BJ (cell line): ENCODE data around the gene DIRAS3. TPM values are rescaled to one million over a fixed set of nuclear protein-coding genes. Genes with fewer than 3 reads are reported as not detected.
A peak's percentile ranks its signal among the peaks of the same experiment; 100 is the strongest.
"Not testable (repeated sequence)": the region's sequence is repeated elsewhere in the genome, so short reads cannot be mapped to it uniquely, and the experiment has no call there.

Experiments
- CTCF ChIA-PET: fragments of 350-600 bp; formaldehyde crosslinking; extraction: SDS; loops from one replicate; lab custom pipeline; 2021; ENCODE audit warnings: antibody characterized with exemption, inconsistent platforms; lab: Yijun Ruan, JAX
- POLR2A ChIA-PET: fragments of 300-600 bp; sonication (Branson Sonifier 250); formaldehyde crosslinking; extraction: SDS; loops from one replicate; lab custom pipeline; 2021; ENCODE audit warnings: antibody characterized with exemption; lab: Charles Lee
- DNase-seq: peaks from one replicate; pipeline ENCODE4 v3.0.0-alpha.2; 2011; ENCODE audit warnings: low read depth
- H3K27me3 ChIP-seq: 2 replicates; pipeline ENCODE4 v1.6.0; 2011; ENCODE audit warnings: low read length; ENCODE audit not compliant: control insufficient read depth, insufficient read depth
- H3K36me3 ChIP-seq: 2 replicates; pipeline ENCODE4 v1.5.1; 2011; ENCODE audit warnings: low read length; ENCODE audit not compliant: control insufficient read depth, insufficient read depth
- H3K4me3 ChIP-seq: 2 replicates; pipeline ENCODE4 v1.5.1; 2011; ENCODE audit warnings: low read depth, mild to moderate bottlenecking, control low read depth, low read length
- polyA plus RNA-seq: library from polyadenylated mRNA; depleted of rRNA; stranded (reverse); fragments of >200 nt; gene quantifications from 2 replicates; pipeline ENCODE4 v1.2.3, GENCODE V29; 2011
- TF ChIP-seq, protein P1 (sequence below): IDR thresholded peaks from 2 replicates; pipeline ENCODE4 v1.5.1; 2011; ENCODE audit warnings: low read depth, mild to moderate bottlenecking, control low read depth, inconsistent platforms, low read length, moderate library complexity; ENCODE audit not compliant: insufficient read depth

The DIRAS3 gene
- polyA plus RNA-seq, 1 experiment, result 0.39 TPM

DNA sequence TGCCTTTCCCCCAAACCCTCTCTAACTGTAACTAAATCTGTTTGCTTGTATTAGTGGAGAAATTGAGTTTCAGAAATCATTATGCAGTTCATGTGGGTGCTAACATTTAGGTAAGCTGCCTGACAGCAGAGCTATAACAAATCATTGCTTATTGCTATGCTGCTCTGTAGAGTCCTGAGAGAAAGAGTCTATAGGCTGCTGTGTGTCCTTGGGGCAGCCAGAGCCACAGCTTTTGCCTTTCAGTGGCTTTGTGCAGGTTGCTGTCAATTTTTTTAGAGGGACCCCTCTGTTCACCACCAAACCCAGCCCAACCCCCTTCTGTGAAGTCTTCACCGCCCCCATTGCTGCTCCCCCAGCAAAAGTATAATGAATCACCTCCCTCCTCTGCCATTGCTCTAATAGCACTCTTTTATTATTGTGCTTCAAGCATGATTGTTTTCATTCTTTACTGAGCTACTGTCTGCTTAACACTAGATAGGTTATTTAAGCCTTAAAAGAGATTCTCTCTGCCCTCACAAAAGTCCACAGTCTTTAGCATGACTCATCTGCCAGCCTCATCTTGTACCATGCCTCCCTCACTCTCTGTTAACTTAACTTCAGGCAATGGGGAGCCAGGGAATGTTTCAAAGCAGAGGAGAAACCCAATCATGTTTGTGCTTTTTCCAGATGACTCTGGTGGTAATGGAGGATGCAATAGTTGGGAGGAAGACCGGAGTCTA lies 38.6 kb downstream of the DIRAS3 start:
- Histone ChIP-seq H3K27me3 (no peaks in the 10 kb centered on the region), H3K4me3 (no peak overlapping the region), H3K36me3 (no peaks in the 10 kb centered on the region)
- ChIA-PET POLR2A (no interaction called here), CTCF (interaction anchor here (0.7 to 6.7 kb wide), 4 partner anchors 98 to 245 kb away, joined by 3 to 120 read pairs (median 10); no protein-coding TSS in a partner anchor)
- TF ChIP-seq, protein P1, sequence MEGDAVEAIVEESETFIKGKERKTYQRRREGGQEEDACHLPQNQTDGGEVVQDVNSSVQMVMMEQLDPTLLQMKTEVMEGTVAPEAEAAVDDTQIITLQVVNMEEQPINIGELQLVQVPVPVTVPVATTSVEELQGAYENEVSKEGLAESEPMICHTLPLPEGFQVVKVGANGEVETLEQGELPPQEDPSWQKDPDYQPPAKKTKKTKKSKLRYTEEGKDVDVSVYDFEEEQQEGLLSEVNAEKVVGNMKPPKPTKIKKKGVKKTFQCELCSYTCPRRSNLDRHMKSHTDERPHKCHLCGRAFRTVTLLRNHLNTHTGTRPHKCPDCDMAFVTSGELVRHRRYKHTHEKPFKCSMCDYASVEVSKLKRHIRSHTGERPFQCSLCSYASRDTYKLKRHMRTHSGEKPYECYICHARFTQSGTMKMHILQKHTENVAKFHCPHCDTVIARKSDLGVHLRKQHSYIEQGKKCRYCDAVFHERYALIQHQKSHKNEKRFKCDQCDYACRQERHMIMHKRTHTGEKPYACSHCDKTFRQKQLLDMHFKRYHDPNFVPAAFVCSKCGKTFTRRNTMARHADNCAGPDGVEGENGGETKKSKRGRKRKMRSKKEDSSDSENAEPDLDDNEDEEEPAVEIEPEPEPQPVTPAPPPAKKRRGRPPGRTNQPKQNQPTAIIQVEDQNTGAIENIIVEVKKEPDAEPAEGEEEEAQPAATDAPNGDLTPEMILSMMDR, result no peak
- DNase-seq, result no peak

DNA sequence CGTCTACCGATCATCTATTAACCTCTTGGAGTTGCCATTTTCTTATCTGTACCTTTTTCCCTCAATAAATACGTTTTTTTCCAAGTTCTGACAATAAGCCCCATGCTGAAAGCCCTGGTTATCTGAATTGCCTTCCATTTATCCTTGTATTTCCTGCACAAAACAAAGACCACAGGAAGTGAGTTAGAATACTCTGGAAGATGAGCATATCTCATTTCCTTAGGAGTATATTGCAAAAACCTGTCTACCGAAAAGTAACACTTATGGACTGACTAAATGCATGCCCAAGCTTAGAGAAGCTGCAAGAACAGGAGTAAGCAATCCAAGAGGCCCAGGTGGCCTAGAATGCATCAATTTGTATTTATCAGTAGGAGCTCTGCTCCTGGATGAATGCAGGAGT lies 39.9 kb downstream of the DIRAS3 start:
- H3K27me3 ChIP-seq, result no peaks in the 10 kb centered on the region
- no peaks in the 10 kb centered on the region for H3K36me3 ChIP-seq
- ChIA-PET CTCF (interaction anchor here (0.7 to 6.7 kb wide), 6 partner anchors 21 to 244 kb away, joined by 3 to 120 read pairs (median 4); no protein-coding TSS in a partner anchor), POLR2A (no interaction called here)
- no peak for DNase-seq
- TF ChIP-seq, protein P1, result no peak
- H3K4me3 ChIP-seq, result no peak overlapping the region

GRCh38 chr1:68010090-68010489 lies 40.3 kb downstream of the DIRAS3 start:
- Histone ChIP-seq H3K4me3 (no peak overlapping the region), H3K27me3 (no peaks in the 10 kb centered on the region), H3K36me3 (no peaks in the 10 kb centered on the region)
- DNase-seq, result no peak
- ChIA-PET POLR2A (no interaction called here), CTCF (interaction anchor here (0.7 to 6.7 kb wide), 8 partner anchors 10 to 244 kb away, joined by 3 to 120 read pairs (median 4); no protein-coding TSS in a partner anchor)
- TF ChIP-seq, protein P1, result peak; percentile 38; the same call in 1 of the 2 replicates

GRCh38 chr1:68003626-68004025 lies 46.8 kb downstream of the DIRAS3 start:
- DNase-seq, H3K27me3 ChIP-seq, CTCF ChIA-PET, H3K36me3 ChIP-seq, POLR2A ChIA-PET, H3K4me3 ChIP-seq: not testable (repeated sequence)

DNA sequence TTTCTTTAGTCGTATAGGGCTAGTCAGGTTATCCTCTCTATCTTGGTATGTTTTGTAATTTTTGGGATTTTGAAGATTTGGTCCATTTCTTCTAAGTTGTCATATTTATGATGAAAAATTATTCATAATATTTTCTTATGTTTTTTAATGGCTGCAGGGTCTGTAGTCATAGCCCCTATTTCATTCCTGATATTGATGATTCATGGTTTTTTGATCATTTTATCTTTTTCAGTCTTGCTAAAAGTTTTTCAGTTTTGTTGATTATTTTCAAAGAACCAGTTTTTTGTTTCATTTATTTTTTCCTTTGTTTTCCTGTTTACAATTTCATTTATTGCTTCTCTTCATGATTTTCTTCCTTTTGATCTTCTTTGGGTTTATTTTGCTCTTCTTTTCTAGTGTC lies 50.2 kb downstream of the DIRAS3 start:
- ChIA-PET POLR2A (no interaction called here), CTCF (interaction anchor here (0.7 kb wide), 1 partner anchor 9 kb away, joined by 3 read pairs; no protein-coding TSS in a partner anchor)
- DNase-seq, result no peak
- Histone ChIP-seq H3K27me3 (no peaks in the 10 kb centered on the region), H3K36me3 (no peaks in the 10 kb centered on the region), H3K4me3 (no peak overlapping the region)
- TF ChIP-seq, protein P1, result no peak
